HEK293 (cell line): ENCODE results near the gene SEPTIN12.

ENCODE experiments used
- CTCF ChIA-PET: fragments of 350-600 bp; formaldehyde crosslinking; extraction: SDS; loops from one replicate; lab custom pipeline; 2021; ENCODE audit warnings: antibody characterized with exemption; lab: Yijun Ruan, JAX
- POLR2A ChIA-PET: fragments of 300-600 bp; formaldehyde crosslinking; extraction: SDS; loops from one replicate; lab custom pipeline; 2020; ENCODE audit warnings: antibody characterized with exemption, inconsistent platforms; lab: Yijun Ruan, JAX
- H3K27ac ChIP-seq: fragments of 200-500 bp; sonication (Bioruptor generic); 2 replicates; pipeline ENCODE4 v1.5.1; 2014; ENCODE audit warnings: low read depth, low read length, control low read depth, inconsistent platforms; ENCODE audit errors: extremely low read depth
- H3K36me3 ChIP-seq, 2 experiments: fragments of 200-500 bp in 1 of 2; sonication (Bioruptor generic) in 1 of 2; 1 replicate in 1 of 2; 2 replicates in 1 of 2; pipeline ENCODE4 v1.5.1; 2014 to 2017; ENCODE audit warnings: inconsistent platforms in 2 of 2, low read length in 2 of 2; ENCODE audit not compliant: control insufficient read depth in 2 of 2, insufficient read depth in 1 of 2
- H3K4me1 ChIP-seq: fragments of 200-500 bp; sonication (Bioruptor generic); 2 replicates; pipeline ENCODE4 v1.5.1; 2014; ENCODE audit warnings: mild to moderate bottlenecking, low read length, inconsistent platforms; ENCODE audit not compliant: control insufficient read depth, insufficient read depth
- H3K4me3 ChIP-seq: 2 replicates; pipeline ENCODE4 v1.5.1; 2011; ENCODE audit warnings: low read depth, mild to moderate bottlenecking, control low read depth, low read length, moderate library complexity
- H3K9me3 ChIP-seq: fragments of 200-500 bp; sonication (Bioruptor generic); 2 replicates; pipeline ENCODE4 v1.5.1; 2014; ENCODE audit warnings: low read depth, low read length, inconsistent platforms; ENCODE audit not compliant: control insufficient read depth, insufficient read depth
- CTCF ChIP-seq: fragments of 450-650 bp; formaldehyde crosslinking; IDR thresholded peaks from 2 replicates; pipeline ENCODE4 v1.5.1; 2016; ENCODE audit warnings: missing biosample characterization, missing genetic modification characterization
- GLIS2 ChIP-seq: fragments of 450-650 bp; formaldehyde crosslinking; IDR thresholded peaks from 2 replicates; pipeline ENCODE4 v1.5.1; 2016; ENCODE audit warnings: missing biosample characterization, missing genetic modification characterization
- SP3 ChIP-seq: fragments of 450-650 bp; formaldehyde crosslinking; IDR thresholded peaks from 2 replicates; pipeline ENCODE4 v1.5.1; 2016; ENCODE audit warnings: missing biosample characterization, missing genetic modification characterization
- TCF7L2 ChIP-seq: IDR thresholded peaks from 2 replicates; pipeline ENCODE4 v1.6.1; 2011; ENCODE audit warnings: low read depth, mild to moderate bottlenecking, inconsistent platforms, low read length, moderate library complexity, borderline replicate concordance
- YY2 ChIP-seq: fragments of 450-650 bp; formaldehyde crosslinking; IDR thresholded peaks from 2 replicates; pipeline ENCODE4 v1.5.1; 2016; ENCODE audit warnings: missing biosample characterization, missing genetic modification characterization
- ZBTB17 ChIP-seq: fragments of 450-650 bp; formaldehyde crosslinking; IDR thresholded peaks from 2 replicates; pipeline ENCODE4 v1.5.1; 2016; ENCODE audit warnings: missing biosample characterization, missing genetic modification characterization
- ZBTB7A ChIP-seq: fragments of 450-650 bp; formaldehyde crosslinking; IDR thresholded peaks from 2 replicates; pipeline ENCODE4 v1.5.1; 2016; ENCODE audit warnings: low read depth, missing biosample characterization, missing genetic modification characterization
- ZBTB8A ChIP-seq: fragments of 450-650 bp; formaldehyde crosslinking; IDR thresholded peaks from 2 replicates; pipeline ENCODE4 v1.5.1; 2016; ENCODE audit warnings: missing biosample characterization, missing genetic modification characterization
- ZNF121 ChIP-seq: fragments of 450-650 bp; formaldehyde crosslinking; IDR thresholded peaks from 2 replicates; pipeline ENCODE4 v1.5.1; 2016; ENCODE audit warnings: missing biosample characterization, missing genetic modification characterization
- ZNF148 ChIP-seq: fragments of 450-650 bp; formaldehyde crosslinking; IDR thresholded peaks from 2 replicates; pipeline ENCODE4 v1.5.0; 2017; ENCODE audit warnings: missing biosample characterization, missing genetic modification characterization, borderline replicate concordance
- ZNF157 ChIP-seq: fragments of 450-650 bp; formaldehyde crosslinking; IDR thresholded peaks from 2 replicates; pipeline ENCODE4 v1.5.1; 2016; ENCODE audit warnings: missing biosample characterization, missing genetic modification characterization
- ZNF214 ChIP-seq: fragments of 450-650 bp; formaldehyde crosslinking; IDR thresholded peaks from 2 replicates; pipeline ENCODE4 v1.5.1; 2017; ENCODE audit warnings: missing biosample characterization, mild to moderate bottlenecking, missing genetic modification characterization, borderline replicate concordance
- ZNF302 ChIP-seq: fragments of 450-650 bp; formaldehyde crosslinking; IDR thresholded peaks from 2 replicates; pipeline ENCODE4 v1.5.1; 2016; ENCODE audit warnings: missing biosample characterization, missing genetic modification characterization, low read depth
- ZNF324 ChIP-seq: fragments of 450-650 bp; formaldehyde crosslinking; IDR thresholded peaks from 2 replicates; pipeline ENCODE4 v1.5.1; 2016; ENCODE audit warnings: missing biosample characterization, missing genetic modification characterization
- ZNF341 ChIP-seq: fragments of 450-650 bp; formaldehyde crosslinking; IDR thresholded peaks from 2 replicates; pipeline ENCODE4; 2016; ENCODE audit warnings: low read depth, missing biosample characterization, missing genetic modification characterization
- ZNF416 ChIP-seq: fragments of 450-650 bp; formaldehyde crosslinking; IDR thresholded peaks from 2 replicates; pipeline ENCODE4 v1.5.1; 2016; ENCODE audit warnings: missing biosample characterization, missing genetic modification characterization
- ZNF426 ChIP-seq: fragments of 450-650 bp; formaldehyde crosslinking; IDR thresholded peaks from 2 replicates; pipeline ENCODE4 v1.5.1; 2017; ENCODE audit warnings: missing biosample characterization, missing genetic modification characterization, mild to moderate bottlenecking, inconsistent platforms, moderate library complexity
- ZNF514 ChIP-seq: fragments of 450-650 bp; formaldehyde crosslinking; IDR thresholded peaks from 2 replicates; pipeline ENCODE4 v1.5.1; 2016; ENCODE audit warnings: missing biosample characterization, missing genetic modification characterization
- ZNF600 ChIP-seq: fragments of 450-650 bp; formaldehyde crosslinking; IDR thresholded peaks from 2 replicates; pipeline ENCODE4 v1.5.1; 2016; ENCODE audit warnings: missing biosample characterization, missing genetic modification characterization
- ZNF626 ChIP-seq: fragments of 450-650 bp; sonication (Bioruptor Pico); formaldehyde crosslinking; IDR thresholded peaks from 2 replicates; pipeline ENCODE4 v1.5.1; 2018; ENCODE audit warnings: missing biosample characterization, missing genetic modification characterization, inconsistent platforms
- ZNF677 ChIP-seq: fragments of 450-650 bp; IDR thresholded peaks from 2 replicates; pipeline ENCODE4 v1.5.0; 2018; ENCODE audit warnings: missing biosample characterization, mild to moderate bottlenecking, missing genetic modification characterization, moderate library complexity
- ZNF701 ChIP-seq: fragments of 450-650 bp; formaldehyde crosslinking; IDR thresholded peaks from 2 replicates; pipeline ENCODE4 v1.5.1; 2016; ENCODE audit warnings: missing biosample characterization, missing genetic modification characterization
- ZNF768 ChIP-seq: fragments of 450-650 bp; formaldehyde crosslinking; IDR thresholded peaks from 2 replicates; pipeline ENCODE4 v1.5.1; 2018; ENCODE audit warnings: missing biosample characterization, mild to moderate bottlenecking, missing genetic modification characterization
- ZNF837 ChIP-seq: fragments of 450-650 bp; formaldehyde crosslinking; IDR thresholded peaks from 2 replicates; pipeline ENCODE4 v1.5.1; 2016; ENCODE audit warnings: missing biosample characterization, missing genetic modification characterization
- ZSCAN16 ChIP-seq: fragments of 450-650 bp; formaldehyde crosslinking; IDR thresholded peaks from 2 replicates; pipeline ENCODE4 v1.5.1; 2016; ENCODE audit warnings: missing biosample characterization, missing genetic modification characterization

Gene SEPTIN12

DNA sequence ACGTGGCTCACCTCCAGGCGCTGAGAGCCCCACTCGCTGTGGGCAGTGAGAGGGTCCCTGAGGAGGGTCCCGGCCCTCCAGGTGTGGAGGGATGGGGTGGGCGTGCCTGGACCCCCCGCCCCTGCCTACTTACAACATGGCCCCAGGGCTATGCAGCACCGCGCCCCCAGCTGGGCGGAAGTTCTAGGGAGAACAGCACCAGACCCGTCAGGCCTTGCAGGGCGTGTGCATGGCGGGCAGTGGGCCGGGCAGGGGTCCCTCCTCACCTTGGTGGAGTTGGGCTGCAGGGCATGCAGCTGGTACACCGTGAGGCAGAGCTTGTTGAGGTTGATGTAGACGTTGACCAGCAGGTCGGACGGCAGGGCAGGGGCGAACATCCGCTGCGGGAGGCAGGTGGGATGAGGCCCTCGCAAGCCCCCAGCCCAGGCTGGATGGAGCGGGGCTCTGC lies 9.7 kb upstream of the SEPTIN12 start:
- H3K9me3 ChIP-seq: no peaks in the 10 kb centered on the region
- CTCF ChIA-PET: interaction anchor here (1.0 kb wide), 1 partner anchor 160 kb away, joined by 3 read pairs; the partner anchor contains the start of gene SEC14L5
- H3K4me3 ChIP-seq: no peak overlapping the region
- no peak overlapping the region for H3K27ac ChIP-seq
- H3K4me1 ChIP-seq: peaks cover 3% of the 10 kb centered on the region; the same call in 1 of the 2 replicates
- POLR2A ChIA-PET: interaction anchor here (1.2 kb wide), 1 partner anchor 49 kb away, joined by 4 read pairs; the partner anchor contains the start of genes GLYR1 and UBN1
- peaks cover 0 to 27% of the 10 kb centered on the region in 2 experiments; a peak in 1 of 3 replicates for H3K36me3 ChIP-seq
- TF ChIP-seq SP3 (no peak), ZBTB17 (tag by site-specific recombination) (no peak), ZSCAN16 (tag by site-specific recombination) (no peak), ZNF837 (no peak), ZBTB8A (tag by site-specific recombination) (no peak), ZNF148 (no peak), ZNF341 (tag by site-specific recombination) (no peak), ZNF426 (tag by site-specific recombination) (no peak), ZNF121 (tag by site-specific recombination) (no peak), YY2 (tag by site-specific recombination) (no peak), ZNF416 (tag by site-specific recombination) (no peak), ZNF677 (tag by site-specific recombination) (no peak), ZNF600 (tag by site-specific recombination) (no peak), ZBTB7A (tag by site-specific recombination) (no peak), CTCF (no peak), ZNF514 (tag by site-specific recombination) (no peak), ZNF701 (tag by site-specific recombination) (no peak), ZNF324 (tag by site-specific recombination) (no peak), ZNF768 (tag by site-specific recombination) (no peak)

DNA sequence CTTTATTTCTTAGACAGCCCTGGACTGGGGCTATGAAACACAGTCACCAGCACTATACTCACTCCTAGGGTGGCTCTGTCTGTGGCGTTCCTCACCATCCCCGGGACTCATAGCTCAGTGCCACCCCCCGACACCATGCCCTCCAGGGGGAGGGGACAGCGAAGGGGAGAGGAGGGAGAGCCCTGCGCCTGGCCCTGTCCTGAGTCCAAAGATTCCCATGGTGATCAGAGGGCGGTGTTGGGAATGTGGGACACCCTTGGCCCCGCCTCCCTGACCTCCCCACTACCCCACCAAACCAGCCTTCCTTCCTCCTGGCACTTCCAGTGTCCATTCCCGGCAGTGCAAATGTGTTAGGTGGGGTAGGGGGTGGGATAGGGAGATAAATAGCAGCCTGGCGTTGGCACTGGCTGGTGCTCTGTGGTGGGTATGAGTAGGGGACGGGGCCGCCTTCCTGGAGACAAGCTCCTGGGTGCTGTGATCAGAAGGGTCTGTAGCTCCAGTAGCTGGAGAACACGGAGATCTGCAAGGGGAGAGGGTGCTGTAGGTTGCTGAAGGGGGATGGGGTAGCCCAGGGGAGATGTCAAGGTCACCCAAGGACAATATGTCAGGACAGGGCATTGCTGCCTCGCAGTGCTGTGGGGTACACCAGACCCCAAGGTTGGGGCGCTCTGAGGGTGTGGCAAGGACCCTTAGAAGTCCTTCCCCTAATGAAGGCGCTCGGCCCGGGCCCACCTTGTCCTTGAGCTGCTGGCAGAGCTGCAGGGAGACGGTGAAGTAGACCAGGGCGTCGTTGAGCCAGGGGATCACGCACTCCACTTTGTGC lies 9.0 kb upstream of the SEPTIN12 start:
- no peak overlapping the region for H3K27ac ChIP-seq
- H3K4me3 ChIP-seq: no peak overlapping the region
- peaks cover 0 to 27% of the 10 kb centered on the region in 2 experiments; a peak in 1 of 3 replicates for H3K36me3 ChIP-seq
- peaks cover 3% of the 10 kb centered on the region; the same call in 1 of the 2 replicates for H3K4me1 ChIP-seq
- ChIA-PET CTCF (interaction anchor here (1.0 kb wide), 1 partner anchor 161 kb away, joined by 3 read pairs; the partner anchor contains the start of gene SEC14L5), POLR2A (interaction anchor here (1.2 kb wide), 1 partner anchor 50 kb away, joined by 4 read pairs; the partner anchor contains the start of genes GLYR1 and UBN1)
- H3K9me3 ChIP-seq: no peaks in the 10 kb centered on the region
- TF ChIP-seq GLIS2 (tag by site-specific recombination) (no peak), ZNF157 (no peak), ZNF626 (tag by site-specific recombination) (no peak), ZNF302 (tag by site-specific recombination) (no peak), ZNF214 (tag by site-specific recombination) (no peak), TCF7L2 (no peak)
